ENCODE data around the gene UGT1A3. TPM values are rescaled to one million over a fixed set of nuclear protein-coding genes. Genes with fewer than 3 reads are reported as not detected.

Gene UGT1A3
- total RNA-seq, 1 donor from 2014 or later, result not detected

- Mint-ChIP-seq H3K27me3 (ENCODE audit: unreplicated experiment) (peaks cover 12% of the 10 kb centered on the region), H3K4me3 (ENCODE audit: unreplicated experiment) (no peak overlapping the region), H3K36me3 (ENCODE audit: low read depth, unreplicated experiment) (no peaks in the 10 kb centered on the region), H3K4me1 (ENCODE audit: unreplicated experiment) (no peaks in the 10 kb centered on the region), H3K9me3 (ENCODE audit: unreplicated experiment) (no peaks in the 10 kb centered on the region), H3K27ac (ENCODE audit: unreplicated experiment) (no peak overlapping the region)
- TF ChIP-seq CTCF (IDR thresholded peaks at IDR 0.05; ENCODE audit: unreplicated experiment), result no peak
- DNase-seq (ENCODE audit: low spot score), result no peak
Measured at GRCh38 chr2:233799716-233800115, 70.9 kb downstream of the UGT1A3 start.

GRCh38 chr2:233800208-233800607 lies 71.4 kb downstream of the UGT1A3 start:
- DNase-seq (ENCODE audit: low spot score), result no peak
- no peak for TF ChIP-seq CTCF (IDR thresholded peaks at IDR 0.05; ENCODE audit: unreplicated experiment)
- Mint-ChIP-seq H3K9me3 (ENCODE audit: unreplicated experiment) (no peaks in the 10 kb centered on the region), H3K4me1 (ENCODE audit: unreplicated experiment) (no peaks in the 10 kb centered on the region), H3K4me3 (ENCODE audit: unreplicated experiment) (no peak overlapping the region), H3K36me3 (ENCODE audit: low read depth, unreplicated experiment) (no peaks in the 10 kb centered on the region), H3K27me3 (ENCODE audit: unreplicated experiment) (peaks cover 11% of the 10 kb centered on the region), H3K27ac (ENCODE audit: unreplicated experiment) (no peak overlapping the region)

- Mint-ChIP-seq H3K27me3 (ENCODE audit: unreplicated experiment) (peaks cover 11% of the 10 kb centered on the region), H3K27ac (ENCODE audit: unreplicated experiment) (no peak overlapping the region)
Measured at GRCh38 chr2:233801357-233802131, 72.7 kb downstream of the UGT1A3 start.

GRCh38 chr2:233802132-233802815 lies 73.4 kb downstream of the UGT1A3 start:
- no peaks in the 10 kb centered on the region for H3K36me3 Mint-ChIP-seq (ENCODE audit: low read depth, unreplicated experiment)
- peaks cover 11% of the 10 kb centered on the region for H3K27me3 Mint-ChIP-seq (ENCODE audit: unreplicated experiment)
- no peaks in the 10 kb centered on the region for H3K9me3 Mint-ChIP-seq (ENCODE audit: unreplicated experiment)
- no peak for TF ChIP-seq CTCF (IDR thresholded peaks at IDR 0.05; ENCODE audit: unreplicated experiment)
- H3K4me1 Mint-ChIP-seq (ENCODE audit: unreplicated experiment), result no peaks in the 10 kb centered on the region
- H3K4me3 Mint-ChIP-seq (ENCODE audit: unreplicated experiment), result no peak overlapping the region
- H3K27ac Mint-ChIP-seq (ENCODE audit: unreplicated experiment), result no peak overlapping the region
- no peak for DNase-seq (ENCODE audit: low spot score)

More at GRCh38 chr2:233801357-233802131, 72.7 kb downstream of the UGT1A3 start:
- Mint-ChIP-seq H3K4me1 (ENCODE audit: unreplicated experiment) (no peaks in the 10 kb centered on the region), H3K4me3 (ENCODE audit: unreplicated experiment) (no peak overlapping the region), H3K36me3 (ENCODE audit: low read depth, unreplicated experiment) (no peaks in the 10 kb centered on the region), H3K9me3 (ENCODE audit: unreplicated experiment) (no peaks in the 10 kb centered on the region)
- DNase-seq (ENCODE audit: low spot score), result no peak
- no peak for TF ChIP-seq CTCF (IDR thresholded peaks at IDR 0.05; ENCODE audit: unreplicated experiment)

Measured in endothelial cell (in vitro differentiated cells).